GM19467 (cell line): ENCODE data around the gene PTRH2.
A peak's percentile ranks its signal among the peaks of the same experiment; 100 is the strongest.
"Not testable (repeated sequence)": the region's sequence is repeated elsewhere in the genome, so short reads cannot be mapped to it uniquely, and the experiment has no call there.

ENCODE experiments used
- ATAC-seq: cut with Tn5 transposase; IDR thresholded peaks from one replicate; pipeline ENCODE4 v1.9.1; 2021; ENCODE audit warnings: mild to moderate bottlenecking, moderate library complexity; ENCODE audit not compliant: unreplicated experiment

PTRH2 gene

DNA sequence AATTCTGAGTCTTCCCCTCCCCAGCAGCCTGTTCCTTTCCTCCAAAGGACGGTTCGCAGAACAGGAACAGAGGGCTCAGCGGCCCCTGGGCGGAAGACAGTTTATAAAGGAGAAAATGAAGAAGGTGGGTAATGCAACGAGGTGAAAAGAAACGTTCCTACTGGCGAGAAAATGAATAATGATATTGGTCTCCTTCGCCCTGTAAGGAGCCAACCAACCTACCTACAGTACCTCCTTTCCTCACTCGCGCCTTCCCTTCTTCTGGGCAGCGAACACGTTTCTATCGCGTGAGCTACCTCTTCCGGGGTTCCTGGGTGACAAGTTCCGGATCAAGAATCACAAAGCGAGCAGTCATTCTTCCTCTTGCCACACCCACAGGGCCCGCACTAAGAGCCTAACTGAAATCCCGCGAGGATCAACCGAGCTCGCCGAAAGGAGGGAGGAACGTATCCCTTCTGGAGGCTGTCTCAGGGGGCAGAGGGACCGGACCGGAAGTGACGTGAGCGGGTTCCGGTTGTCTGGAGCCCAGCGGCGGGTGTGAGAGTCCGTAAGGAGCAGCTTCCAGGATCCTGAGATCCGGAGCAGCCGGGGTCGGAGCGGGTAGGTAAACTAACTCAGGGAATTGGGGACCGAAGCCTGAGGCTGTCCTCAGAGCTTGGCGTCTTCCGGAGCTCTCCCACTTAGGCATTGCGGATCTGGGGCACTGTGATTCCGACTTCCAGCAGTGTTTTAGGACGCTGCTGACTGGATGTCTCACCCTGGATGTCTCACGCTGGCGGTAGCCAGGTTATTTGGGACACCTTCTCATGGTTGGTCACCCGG, at the start of gene PTRH2, which contains the start of gene VMP1:
Gene PTRH2, minus strand, starts transcription at position 282 of the 822 bp plus-strand sequence. CDS start 9,452 bp downstream, outside the sequence.
Gene VMP1, plus strand, starts transcription at position 506 of the 822 bp plus-strand sequence. CDS start 23,793 bp downstream, outside the sequence.
- ATAC-seq = peak; percentile 90

DNA sequence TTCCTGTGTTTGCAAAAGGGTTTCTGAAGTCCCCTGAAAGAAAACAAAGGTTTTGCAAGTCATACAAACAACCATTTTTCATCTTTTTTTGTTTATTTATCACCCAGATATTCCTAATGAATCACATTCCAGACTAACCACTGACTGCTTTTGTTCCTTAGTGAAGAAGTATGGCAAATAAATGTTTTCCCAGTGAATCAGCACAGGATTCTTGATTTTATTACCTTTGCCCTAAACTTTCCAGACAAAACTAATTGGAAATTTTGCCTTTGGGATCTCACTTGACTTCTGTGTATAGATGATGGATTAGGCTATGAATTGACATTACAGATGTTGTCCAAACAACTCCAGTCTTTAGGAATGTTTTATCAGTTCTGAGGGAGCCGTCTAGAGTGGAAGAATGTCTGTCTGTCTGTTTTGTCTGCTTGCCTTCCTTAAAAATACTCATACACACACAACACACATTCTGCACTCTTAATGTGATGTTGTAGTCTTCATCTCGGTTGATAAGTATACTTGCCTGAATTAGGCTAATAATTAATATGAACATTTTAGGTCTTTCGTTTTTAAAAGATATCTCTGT, 49.1 kb upstream of the PTRH2 start:
- ATAC-seq = no peak

DNA sequence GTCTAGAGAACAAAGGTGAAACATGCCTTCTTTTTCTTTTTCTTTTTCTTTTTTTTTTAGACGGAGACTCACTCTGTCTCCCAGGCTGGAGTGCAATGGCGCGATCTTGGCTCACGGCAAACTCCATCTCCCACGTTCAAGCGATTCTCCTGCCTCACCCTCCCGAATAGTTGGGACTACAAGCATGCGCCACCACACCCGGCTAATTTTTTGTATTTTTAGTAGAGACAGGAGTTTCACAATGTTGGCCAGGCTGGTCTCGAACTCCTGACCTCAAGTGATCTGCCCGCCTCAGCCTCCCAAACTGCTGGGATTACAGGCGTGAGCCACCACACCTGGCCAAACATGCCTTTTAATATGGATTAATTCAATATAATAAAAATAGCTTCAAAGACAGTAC, 47.8 kb upstream of the PTRH2 start:
- not testable (repeated sequence) for ATAC-seq

DNA sequence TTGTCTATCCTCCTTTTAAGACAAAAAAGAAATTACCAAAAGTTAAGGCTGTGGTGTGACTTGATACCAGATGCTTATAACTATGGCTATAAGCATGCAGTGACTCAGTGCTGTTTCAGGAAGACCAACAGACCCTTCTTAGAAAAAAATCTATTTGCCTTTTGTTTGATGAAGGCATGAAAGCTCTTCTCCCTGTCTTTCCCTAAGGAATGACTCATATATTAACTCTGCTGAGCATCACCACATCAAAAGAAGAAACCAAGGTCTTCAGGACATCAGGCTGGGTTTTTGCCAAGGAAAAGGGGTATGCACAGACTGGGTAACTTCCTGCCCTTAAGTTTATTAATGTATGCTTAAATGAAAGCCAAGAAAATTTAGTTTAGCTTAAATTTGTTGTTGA, 47.3 kb upstream of the PTRH2 start:
- no peak for ATAC-seq

DNA sequence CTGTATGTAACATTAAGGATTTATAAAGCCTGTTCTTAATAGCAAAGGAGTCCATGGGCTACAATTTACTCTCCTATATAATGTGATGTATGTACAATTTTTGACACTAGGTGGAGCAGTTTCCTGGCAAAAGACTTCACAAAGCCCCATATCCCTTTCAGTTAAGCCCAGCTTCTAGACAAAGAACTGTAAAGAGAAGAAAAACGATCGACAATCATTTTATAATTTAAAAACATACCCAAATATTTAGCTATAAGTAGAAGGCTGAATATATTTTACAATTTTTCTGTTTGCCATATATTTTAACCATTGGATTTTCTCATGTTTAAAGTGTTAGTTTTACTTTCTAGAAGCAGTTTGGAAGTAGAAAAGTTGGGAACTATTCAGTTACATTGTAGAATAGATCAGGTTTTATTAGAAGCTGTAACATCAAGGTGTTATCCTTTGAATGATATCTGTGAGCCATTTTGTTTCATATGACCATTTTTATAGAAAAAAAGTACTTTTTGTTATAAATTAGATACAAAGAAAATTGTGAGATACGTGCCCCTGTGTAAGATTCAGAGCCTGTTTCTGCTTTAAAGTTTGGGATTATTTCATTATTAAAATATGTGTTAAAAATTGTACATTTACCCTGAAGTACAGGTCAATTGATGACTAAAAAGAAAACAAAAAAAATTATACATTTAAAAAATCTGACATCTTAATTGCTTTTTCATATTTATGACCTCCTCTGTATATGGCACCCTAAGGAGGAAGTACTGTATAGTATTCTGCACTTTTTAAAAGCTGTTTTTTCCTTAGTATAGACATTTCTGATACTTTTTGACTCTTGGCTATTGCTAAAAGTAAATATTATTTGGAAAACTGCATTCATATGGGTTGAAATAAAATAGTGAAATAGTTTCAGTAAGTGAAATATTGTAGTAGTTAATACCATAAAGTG, 46.6 kb upstream of the PTRH2 start:
- no peak for ATAC-seq

DNA sequence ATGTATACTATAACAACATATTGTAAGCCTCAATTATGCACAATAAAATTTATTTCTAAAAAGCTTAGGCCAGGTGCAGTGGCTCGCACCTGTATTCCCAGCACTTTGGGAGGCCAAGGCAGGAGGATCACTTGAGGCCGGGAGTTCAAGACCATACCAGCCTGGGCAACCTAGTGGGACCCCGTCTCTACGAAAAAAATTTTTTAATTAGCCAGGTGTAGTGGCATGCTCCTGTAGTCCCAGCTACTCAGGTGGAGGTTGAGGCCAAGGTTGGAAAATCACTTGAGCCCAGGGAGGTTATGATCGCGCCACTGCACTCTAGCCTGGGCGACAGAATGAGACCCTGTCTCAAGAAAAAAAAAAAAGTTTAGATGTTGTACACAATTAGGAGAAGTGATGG, 45.7 kb upstream of the PTRH2 start:
- no peak for ATAC-seq

DNA sequence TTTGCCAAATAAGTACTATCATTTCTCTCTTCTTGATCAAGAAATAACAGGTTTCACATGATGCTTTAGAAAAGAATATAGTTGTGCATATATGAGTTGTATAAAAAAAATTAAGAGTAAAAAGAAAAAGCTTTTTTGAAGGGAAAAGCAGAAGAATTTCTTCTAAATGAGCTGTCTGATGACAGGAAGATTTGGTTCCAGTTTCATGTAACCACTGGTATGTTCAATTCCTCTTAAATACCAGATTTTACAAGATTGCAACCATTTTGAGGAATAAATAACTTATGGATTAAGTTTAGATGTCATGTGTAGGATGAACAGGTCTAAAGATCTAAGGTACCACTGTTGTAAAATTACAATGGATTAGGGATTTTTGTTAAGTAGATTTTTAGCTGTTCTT, 45.2 kb upstream of the PTRH2 start:
- no peak for ATAC-seq

DNA sequence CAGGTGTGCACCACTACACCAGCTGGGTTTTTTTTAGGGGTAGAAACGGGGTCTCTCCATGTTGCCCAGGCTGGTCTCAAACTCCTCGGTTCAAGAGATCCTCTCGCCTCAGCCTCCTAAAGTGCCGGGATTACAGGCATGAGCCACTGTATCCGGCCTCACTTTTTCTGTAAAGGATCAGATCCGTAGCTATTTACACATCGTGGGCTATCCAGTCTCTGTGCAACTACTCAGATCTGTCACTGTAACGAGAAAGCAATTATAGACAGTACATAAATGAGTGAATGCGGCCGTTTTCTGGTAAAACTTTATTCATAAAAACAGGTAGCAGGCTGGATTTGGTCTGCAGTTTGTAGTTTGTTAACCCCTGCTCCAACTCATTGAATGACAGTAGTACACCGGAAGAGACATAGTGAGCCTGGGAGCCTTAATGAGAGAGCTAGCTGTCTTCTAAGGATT, 44.8 kb upstream of the PTRH2 start:
- ATAC-seq = no peak

DNA sequence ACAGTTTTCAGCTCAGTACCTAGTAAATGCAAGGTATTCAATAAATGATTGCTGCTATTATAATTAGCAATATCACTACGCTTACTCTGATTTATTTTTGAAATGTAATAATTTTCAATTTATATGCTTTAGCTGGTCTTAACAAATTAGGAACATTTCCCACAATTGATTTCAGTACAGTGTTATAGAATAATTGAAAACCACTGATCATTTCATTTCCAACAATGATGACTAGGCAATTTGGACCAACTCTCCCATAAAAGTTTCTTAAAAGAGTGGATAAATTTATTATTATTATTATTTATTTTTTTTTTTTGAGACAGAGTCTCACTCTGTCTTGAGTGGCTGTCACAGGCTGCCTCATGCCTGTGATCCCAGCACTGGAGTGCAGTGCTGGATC, 41.4 kb upstream of the PTRH2 start:
- no peak for ATAC-seq

DNA sequence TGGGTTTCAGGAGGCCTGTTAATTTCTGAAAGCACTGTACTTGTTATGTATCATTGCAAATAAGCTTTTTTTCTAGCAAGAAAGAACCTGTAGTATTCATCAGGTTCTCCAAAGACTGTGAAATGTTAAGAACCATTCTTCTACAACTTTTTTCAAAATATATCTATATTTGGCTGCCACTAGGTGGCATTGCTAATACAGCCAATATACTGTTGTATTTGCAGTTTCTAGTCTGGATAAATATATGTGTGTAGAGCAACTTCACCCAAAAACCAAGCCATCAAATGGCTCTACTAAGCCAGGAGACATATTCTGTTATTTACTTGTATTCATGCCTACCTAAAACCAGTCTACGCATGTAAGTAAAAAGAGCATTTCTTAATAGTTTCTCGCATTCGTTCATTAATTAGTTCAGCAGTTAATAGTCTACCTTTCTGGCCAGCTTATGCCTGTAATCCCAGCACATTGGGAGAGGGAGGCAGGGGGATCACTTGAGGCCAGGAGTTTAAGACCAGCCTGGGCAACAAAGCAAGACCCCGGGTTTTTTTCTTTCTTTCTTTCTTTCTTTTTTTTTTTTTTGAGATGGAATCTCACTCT, 39.7 kb upstream of the PTRH2 start:
- ATAC-seq = no peak

DNA sequence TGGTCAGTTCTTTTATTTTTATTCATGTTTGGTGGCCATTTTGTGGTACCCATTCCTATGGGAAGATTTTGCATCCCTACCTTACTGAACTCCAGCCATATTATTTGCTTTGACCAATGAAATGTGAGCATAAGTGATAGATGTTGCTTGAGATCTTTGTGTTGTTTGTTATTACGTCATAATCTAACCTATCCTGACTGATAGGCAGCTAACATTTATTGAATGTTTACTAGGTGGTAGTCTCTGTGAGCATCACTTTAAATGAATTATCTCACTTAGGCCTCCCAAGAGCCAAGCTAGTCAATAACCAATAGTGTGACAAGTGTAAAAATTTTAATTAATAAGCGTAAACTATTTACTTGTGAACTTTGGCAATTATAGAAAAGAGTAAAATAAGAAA, 37.8 kb upstream of the PTRH2 start:
- ATAC-seq = no peak

DNA sequence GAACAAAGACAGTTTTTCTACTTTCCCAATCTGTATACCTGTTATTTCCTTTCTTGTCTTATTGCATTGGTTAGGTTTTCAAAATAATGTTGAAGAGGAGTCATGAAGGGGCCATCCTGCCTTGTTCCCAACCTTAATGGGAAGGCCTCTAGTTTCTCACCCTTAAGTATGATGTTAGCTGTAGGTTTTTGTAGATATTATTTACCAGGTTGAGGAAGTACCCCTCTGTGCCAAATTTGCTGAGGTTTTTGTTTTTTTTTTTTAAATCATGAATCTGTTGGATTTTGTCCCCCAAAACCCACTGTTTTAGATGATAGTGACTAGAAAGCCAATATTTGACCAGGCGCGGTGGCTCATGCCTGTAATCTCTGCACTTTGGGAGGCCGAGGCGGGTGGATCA, 36.6 kb upstream of the PTRH2 start:
- ATAC-seq = no peak

DNA sequence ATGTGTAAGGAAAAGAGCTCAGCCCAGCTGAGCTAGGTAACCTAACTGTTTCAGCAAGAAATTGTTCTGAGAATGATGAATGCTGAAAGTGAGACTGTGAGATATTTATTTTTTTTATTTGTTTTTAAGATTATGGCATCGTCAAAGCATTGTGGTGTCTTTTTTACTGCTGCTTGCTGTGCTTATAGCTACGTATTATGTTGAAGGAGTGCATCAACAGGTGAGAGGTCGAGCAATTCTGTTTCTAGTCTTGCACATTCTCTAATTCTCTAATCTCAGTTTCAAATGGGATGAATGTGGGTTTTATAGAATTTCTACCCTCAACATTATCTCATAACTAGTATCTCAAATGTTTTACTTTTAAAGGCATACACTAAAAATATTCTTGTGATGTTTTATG, 30.1 kb upstream of the PTRH2 start:
- ATAC-seq = no peak

DNA sequence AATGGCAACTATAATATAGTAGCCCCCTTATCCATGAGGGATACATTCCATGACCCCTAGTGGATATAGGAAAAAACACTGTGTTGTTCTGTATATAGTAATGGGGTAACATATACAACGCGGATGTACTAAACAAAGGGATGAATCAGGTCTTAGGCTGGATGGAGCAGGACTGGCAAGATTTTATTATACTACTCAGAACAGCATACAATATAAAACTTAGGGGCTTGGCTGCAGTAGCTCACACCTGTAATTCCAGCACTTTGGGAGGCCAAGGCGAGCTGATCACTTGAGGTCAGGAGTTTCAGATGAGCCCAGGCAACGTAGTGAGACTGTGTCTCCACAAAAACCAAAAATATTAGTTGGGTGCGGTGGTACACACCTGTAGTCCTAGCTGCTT, 27.0 kb upstream of the PTRH2 start:
- no peak for ATAC-seq

DNA sequence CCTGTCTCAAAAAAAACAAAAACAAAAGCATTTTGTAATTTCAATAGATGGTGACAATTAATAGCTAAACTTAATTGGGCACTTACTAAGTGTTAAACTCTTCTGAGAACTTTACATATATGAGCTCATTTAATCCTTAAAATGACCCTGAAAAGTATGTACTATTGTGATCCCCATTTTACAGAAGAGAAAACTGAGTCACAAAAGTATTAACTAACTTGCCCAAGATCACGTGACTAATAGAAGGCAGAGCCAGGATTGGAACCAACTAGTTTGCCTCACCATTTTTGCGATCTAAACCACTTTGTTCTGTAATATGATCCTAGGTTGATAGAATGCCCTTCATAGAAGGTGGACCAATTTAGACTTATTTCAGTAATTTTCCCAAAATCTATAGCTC, 26.5 kb upstream of the PTRH2 start:
- ATAC-seq = no peak

DNA sequence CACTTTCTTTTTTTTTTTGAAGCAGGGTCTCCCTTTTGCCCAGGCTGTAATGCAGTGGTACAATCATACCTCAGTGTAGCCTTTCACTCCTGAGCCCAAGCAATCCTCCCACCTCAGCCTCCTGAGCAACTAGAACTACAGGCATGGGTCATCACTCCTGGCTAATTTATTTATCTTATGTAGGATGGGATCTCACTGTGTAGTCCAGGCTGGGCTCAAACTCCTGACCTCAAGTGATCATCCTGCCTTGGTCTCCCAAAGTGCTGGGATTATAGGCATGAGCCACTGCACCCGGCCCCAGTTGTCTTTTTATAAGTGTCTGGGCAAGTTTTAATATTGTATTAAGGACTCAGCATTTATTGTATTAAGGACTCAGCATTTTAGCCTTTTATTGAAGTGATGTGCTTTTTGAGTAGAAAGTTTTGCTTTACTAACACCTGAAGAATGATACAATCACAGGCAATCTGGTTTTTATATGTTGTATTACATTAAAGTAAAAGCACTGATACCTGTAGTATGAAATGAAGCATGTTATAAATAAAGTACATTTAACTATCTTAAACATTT, 23.1 kb upstream of the PTRH2 start:
- no peak for ATAC-seq

DNA sequence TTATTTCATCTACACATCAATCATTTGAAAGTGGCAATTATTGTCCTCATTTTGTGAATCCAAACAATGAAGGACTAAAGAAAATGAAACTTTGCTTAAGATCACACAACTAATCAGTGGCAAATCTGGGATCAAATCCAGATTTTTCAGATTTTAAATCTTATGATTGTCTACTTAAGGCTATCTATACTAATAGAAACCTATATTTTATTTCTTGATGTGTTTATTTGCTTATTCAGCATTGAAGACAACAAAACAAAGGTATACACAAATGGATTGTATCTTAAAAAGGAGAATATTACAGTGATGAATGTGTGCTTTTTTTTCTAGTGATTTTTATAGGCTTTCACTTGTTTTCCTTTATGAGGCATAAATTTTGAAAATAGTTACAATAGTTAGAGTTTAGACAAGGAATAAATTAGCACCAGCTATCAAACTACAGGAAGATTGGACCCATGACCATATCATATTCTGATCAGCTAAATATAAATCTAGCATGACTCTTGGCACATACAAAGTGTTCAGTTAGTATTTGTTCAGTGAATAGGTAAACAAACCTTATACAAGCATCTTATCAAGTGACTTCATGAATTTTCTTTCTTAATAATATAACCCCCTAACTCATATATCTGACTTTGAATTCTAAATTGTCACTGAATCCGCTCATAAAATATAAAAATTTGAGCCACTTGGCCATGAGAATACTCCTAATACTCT, 20.7 kb upstream of the PTRH2 start:
- no peak for ATAC-seq

DNA sequence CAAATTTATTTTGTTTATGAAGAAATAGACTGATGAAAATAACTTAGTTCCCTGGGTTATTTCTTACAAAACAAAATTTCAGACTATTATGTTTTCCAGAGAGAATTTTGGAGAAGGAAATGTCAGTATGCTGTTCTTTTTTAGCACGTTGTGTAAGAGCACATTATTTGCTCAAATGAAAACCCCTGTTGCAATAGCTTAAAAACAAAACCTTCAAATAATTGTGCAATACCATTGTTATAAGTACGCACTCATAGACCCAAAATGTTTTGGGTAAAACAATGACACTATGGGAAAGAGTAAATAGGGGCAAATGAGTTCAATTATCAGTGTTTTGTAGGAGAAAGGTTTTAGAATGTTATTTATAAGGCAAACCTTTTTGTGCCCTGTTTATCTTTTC, 18.5 kb upstream of the PTRH2 start:
- no peak for ATAC-seq

DNA sequence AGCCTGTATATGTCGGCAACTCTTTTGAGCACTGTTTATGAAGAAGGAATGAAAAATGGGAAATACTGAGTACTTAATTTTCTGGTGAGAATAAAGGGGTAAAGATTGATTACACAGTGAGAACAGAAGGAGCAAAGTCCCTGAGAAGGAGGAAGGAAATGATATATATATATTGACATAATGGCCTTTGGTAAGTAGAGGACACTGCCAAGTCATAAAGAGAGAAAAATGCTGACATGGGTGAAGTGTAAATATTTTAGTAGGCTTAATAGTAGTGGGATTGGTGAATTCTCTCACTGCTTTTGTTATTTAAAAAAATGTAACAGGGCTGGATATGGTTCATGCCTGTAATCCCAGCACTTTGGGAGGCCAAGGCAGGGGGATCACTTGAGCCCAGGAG, 16.4 kb upstream of the PTRH2 start:
- ATAC-seq = no peak

DNA sequence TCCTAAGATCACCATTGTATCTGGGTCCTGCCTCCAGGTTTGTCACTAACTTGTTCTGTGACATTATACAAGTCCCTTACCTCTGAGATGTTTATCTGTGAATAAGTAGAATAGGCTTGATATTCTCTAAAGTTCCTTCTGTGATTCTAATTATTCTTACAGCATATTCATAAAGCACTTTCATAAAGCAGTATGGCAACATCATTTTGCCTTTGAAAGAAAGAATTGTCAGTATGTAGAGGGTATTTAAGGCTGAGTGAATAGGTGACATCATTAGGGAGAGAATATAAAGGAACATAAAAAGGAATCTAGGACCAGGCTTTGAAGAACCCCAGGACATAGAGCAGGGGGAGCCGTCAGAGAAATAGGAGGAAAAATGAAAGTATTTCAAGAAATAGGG, 15.8 kb upstream of the PTRH2 start:
- no peak for ATAC-seq
